Liver (tissue), 9 donors: ENCODE results near the gene ARHGAP12. TPM values are rescaled to one million over a fixed set of nuclear protein-coding genes. Genes with fewer than 3 reads are reported as not detected.

Experiments
- DNase-seq: peaks from one replicate; pipeline ENCODE4 v3.0.0-alpha.2; 2017; ENCODE audit warnings: low spot score
- H3K27ac ChIP-seq, 2 donors: one replicate each; pipeline ENCODE4 v1.7.0; 2013; ENCODE audit warnings: inconsistent platforms in 2 of 2, low read length in 2 of 2, control low read depth in 1 of 2, low read depth in 1 of 2, mild to moderate bottlenecking in 1 of 2
- H3K27me3 ChIP-seq, 4 donors: one replicate each; pipeline versions ENCODE4 v1.6.1 to v1.7.0; 2013; ENCODE audit warnings: low read length in 3 of 4, inconsistent platforms in 1 of 4, mild to moderate bottlenecking in 1 of 4, moderate library complexity in 1 of 4; ENCODE audit not compliant: control insufficient read depth in 4 of 4, insufficient read depth in 4 of 4
- H3K36me3 ChIP-seq, 4 donors: one replicate each; pipeline versions ENCODE4 v1.6.1 to v1.7.0; 2013; ENCODE audit warnings: low read length in 3 of 4, mild to moderate bottlenecking in 3 of 4, low read depth in 1 of 4, moderate library complexity in 1 of 4; ENCODE audit not compliant: control insufficient read depth in 4 of 4, insufficient read depth in 3 of 4
- H3K4me1 ChIP-seq, 4 donors: one replicate each; pipeline versions ENCODE4 v1.6.1 to v1.7.0; 2013; ENCODE audit warnings: low read length in 3 of 4, mild to moderate bottlenecking in 3 of 4, moderate library complexity in 1 of 4; ENCODE audit not compliant: control insufficient read depth in 4 of 4, insufficient read depth in 4 of 4
- H3K4me3 ChIP-seq, 3 donors: one replicate each; pipeline versions ENCODE4 v1.6.1 to v1.7.0; 2013; ENCODE audit warnings: low read length in 3 of 3, control low read depth in 1 of 3, low read depth in 1 of 3, mild to moderate bottlenecking in 1 of 3
- H3K9ac ChIP-seq, 2 donors: one replicate each; pipeline ENCODE4 v1.7.0; 2013; ENCODE audit warnings: low read length in 2 of 2, mild to moderate bottlenecking in 2 of 2, moderate library complexity in 2 of 2, control low read depth in 1 of 2, low read depth in 1 of 2
- H3K9me3 ChIP-seq, 4 donors: one replicate each; pipeline versions ENCODE4 v1.6.1 to v1.7.0; 2013; ENCODE audit warnings: low read length in 3 of 4; ENCODE audit not compliant: control insufficient read depth in 4 of 4
- CTCF ChIP-seq: fragments of 150-350 bp; IDR thresholded peaks from 2 replicates; pipeline ENCODE4 v1.5.1; 2017; ENCODE audit warnings: improper control_type of control experiment, low read depth, low read length; ENCODE audit not compliant: missing input control
- EGR1 ChIP-seq, 2 donors: IDR thresholded peaks; 2 replicates each; pipeline ENCODE4 v1.6.1; 2016 to 2018; ENCODE audit warnings: antibody characterized with exemption in 2 of 2, low read depth in 2 of 2
- HNF4A ChIP-seq, 2 donors: conservative IDR thresholded peaks; 2 replicates each; pipeline ENCODE4 v1.6.1; 2016; ENCODE audit warnings: antibody characterized with exemption in 2 of 2, mild to moderate bottlenecking in 2 of 2
- RAD21 ChIP-seq, 2 donors: IDR thresholded peaks; 2 replicates each; pipeline ENCODE4 v1.6.1; 2016; ENCODE audit warnings: antibody characterized with exemption in 2 of 2, mild to moderate bottlenecking in 2 of 2
- RXRA ChIP-seq, 2 donors: IDR thresholded peaks; 2 replicates each; pipeline ENCODE4 v1.6.1; 2017 to 2018; ENCODE audit warnings: antibody characterized with exemption in 2 of 2, mild to moderate bottlenecking in 1 of 2
- SP1 ChIP-seq: IDR thresholded peaks from 2 replicates; pipeline ENCODE4 v1.6.1; 2018; ENCODE audit warnings: antibody characterized with exemption, mild to moderate bottlenecking
- ZBTB33 ChIP-seq: IDR thresholded peaks from 2 replicates; pipeline ENCODE4 v1.6.1; 2016; ENCODE audit warnings: antibody characterized with exemption
- WGBS: extraction: QIAGEN DNeasy Blood & Tissue Kit; methylation state at CpG from one replicate; pipeline ENCODE4 v1.1.7; 2013; 5-methylcytosine and 5-hydroxymethylcytosine counted together
- polyA plus RNA-seq, 2 donors: library from polyadenylated mRNA; stranded (reverse) in 1 of 2; unstranded in 1 of 2; fragments of 200-250 nt in 1 of 2; fragments of >200 nt in 1 of 2; fragmentation: Nextera tagmentation in 1 of 2; extraction: Ambion mirVana in 1 of 2; gene quantifications; one replicate each; pipeline versions ENCODE4 v1.2.1 to v1.2.3, GENCODE V29; 2013 to 2015
- total RNA-seq, 2 donors: library from RNA; depleted of rRNA; stranded (reverse); fragments of >200 nt; gene quantifications; one replicate each; pipeline ENCODE4 v1.2.3, GENCODE V29; 2014
- TF ChIP-seq, protein P1 (sequence below): IDR thresholded peaks from 2 replicates; pipeline ENCODE4 v1.6.1; 2016; ENCODE audit warnings: antibody characterized with exemption, mild to moderate bottlenecking
- TF ChIP-seq, protein P2 (sequence below): IDR thresholded peaks from 2 replicates; pipeline ENCODE4 v1.6.1; 2016; ENCODE audit warnings: antibody characterized with exemption
- donor health status: healthy.
- donor health status: healthy.
- donor health status: healthy.
- donor health status: healthy.
- donor health status: healthy.

ARHGAP12 gene
- total and polyA plus RNA-seq, 4 donors: 7.0 to 29.1 (median 12.3) TPM

- Histone ChIP-seq H3K27me3 (no peaks in the 10 kb centered on the region), H3K36me3 (peaks cover 0 to 17% (median 1%) of the 10 kb centered on the region in 4 donors), H3K9ac (no peak overlapping the region), H3K27ac (no peak overlapping the region), H3K4me1 (no peaks in the 10 kb centered on the region), H3K4me3 (no peak overlapping the region), H3K9me3 (no peaks in the 10 kb centered on the region)
- TF ChIP-seq, protein P1, sequence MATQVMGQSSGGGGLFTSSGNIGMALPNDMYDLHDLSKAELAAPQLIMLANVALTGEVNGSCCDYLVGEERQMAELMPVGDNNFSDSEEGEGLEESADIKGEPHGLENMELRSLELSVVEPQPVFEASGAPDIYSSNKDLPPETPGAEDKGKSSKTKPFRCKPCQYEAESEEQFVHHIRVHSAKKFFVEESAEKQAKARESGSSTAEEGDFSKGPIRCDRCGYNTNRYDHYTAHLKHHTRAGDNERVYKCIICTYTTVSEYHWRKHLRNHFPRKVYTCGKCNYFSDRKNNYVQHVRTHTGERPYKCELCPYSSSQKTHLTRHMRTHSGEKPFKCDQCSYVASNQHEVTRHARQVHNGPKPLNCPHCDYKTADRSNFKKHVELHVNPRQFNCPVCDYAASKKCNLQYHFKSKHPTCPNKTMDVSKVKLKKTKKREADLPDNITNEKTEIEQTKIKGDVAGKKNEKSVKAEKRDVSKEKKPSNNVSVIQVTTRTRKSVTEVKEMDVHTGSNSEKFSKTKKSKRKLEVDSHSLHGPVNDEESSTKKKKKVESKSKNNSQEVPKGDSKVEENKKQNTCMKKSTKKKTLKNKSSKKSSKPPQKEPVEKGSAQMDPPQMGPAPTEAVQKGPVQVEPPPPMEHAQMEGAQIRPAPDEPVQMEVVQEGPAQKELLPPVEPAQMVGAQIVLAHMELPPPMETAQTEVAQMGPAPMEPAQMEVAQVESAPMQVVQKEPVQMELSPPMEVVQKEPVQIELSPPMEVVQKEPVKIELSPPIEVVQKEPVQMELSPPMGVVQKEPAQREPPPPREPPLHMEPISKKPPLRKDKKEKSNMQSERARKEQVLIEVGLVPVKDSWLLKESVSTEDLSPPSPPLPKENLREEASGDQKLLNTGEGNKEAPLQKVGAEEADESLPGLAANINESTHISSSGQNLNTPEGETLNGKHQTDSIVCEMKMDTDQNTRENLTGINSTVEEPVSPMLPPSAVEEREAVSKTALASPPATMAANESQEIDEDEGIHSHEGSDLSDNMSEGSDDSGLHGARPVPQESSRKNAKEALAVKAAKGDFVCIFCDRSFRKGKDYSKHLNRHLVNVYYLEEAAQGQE: no peak
- TF ChIP-seq EGR1 (IDR thresholded peaks at IDR 0.05; ENCODE audit: low read depth in 2 of 2) (no peak), ZBTB33 (no peak), CTCF (no peak), RXRA (IDR thresholded peaks at IDR 0.05) (no peak)
- TF ChIP-seq, protein P2, sequence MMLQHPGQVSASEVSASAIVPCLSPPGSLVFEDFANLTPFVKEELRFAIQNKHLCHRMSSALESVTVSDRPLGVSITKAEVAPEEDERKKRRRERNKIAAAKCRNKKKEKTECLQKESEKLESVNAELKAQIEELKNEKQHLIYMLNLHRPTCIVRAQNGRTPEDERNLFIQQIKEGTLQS: no peak
- DNase-seq: no peak
- WGBS: 91% methylated on average over 2 of the region's 2 CpGs
These were observed 112.3 kb downstream of the ARHGAP12 start for GRCh38 chr10:31816318-31816717.

GRCh38 chr10:31808258-31809218 lies 120.1 kb downstream of the ARHGAP12 start:
- Histone ChIP-seq H3K27ac (peak overlapping the region in 1 of 2 donors; percentile 65), H3K36me3 (peaks cover 0 to 8% (median 3%) of the 10 kb centered on the region in 4 donors), H3K27me3 (no peaks in the 10 kb centered on the region), H3K9me3 (no peaks in the 10 kb centered on the region), H3K4me3 (no peak overlapping the region), H3K9ac (peak overlapping the region in 1 of 2 donors; percentile 36), H3K4me1 (peaks cover 0 to 5% (median 0%) of the 10 kb centered on the region in 4 donors)
- TF ChIP-seq RAD21 (IDR thresholded peaks at IDR 0.05) (peak; percentile 87 to 90), SP1 (no peak), HNF4A (conservative IDR thresholded peaks at IDR 0.05) (no peak), CTCF (peak; percentile 48)
- TF ChIP-seq, protein P2: no peak
- TF ChIP-seq, protein P1: no peak
- no peak for DNase-seq
- 69% methylated on average over 6 of the region's 6 CpGs for WGBS
